Neural cell (in vitro differentiated cells): ENCODE measurements around the gene CDKL4. TPM values are rescaled to one million over a fixed set of nuclear protein-coding genes. Genes with fewer than 3 reads are reported as not detected.

Experiments used
- H2AFZ ChIP-seq: fragments of 200-600, 300-800 bp; sonication (generic), shearing (Covaris generic); 2 replicates; pipeline ENCODE4 v1.6.0; 2014; ENCODE audit warnings: low read depth, mild to moderate bottlenecking, antibody characterized with exemption, low read length, moderate library complexity
- H3F3A ChIP-seq: fragments of 200-600 bp; shearing (Covaris generic); 2 replicates; pipeline ENCODE4 v1.6.1; 2016; ENCODE audit warnings: mild to moderate bottlenecking, moderate library complexity, mixed read lengths, antibody characterized with exemption, low read length; ENCODE audit not compliant: insufficient read depth, poor library complexity, severe bottlenecking
- H3K27ac ChIP-seq: fragments of 200-600, 300-800 bp; sonication (generic), shearing (Covaris generic); 2 replicates; pipeline ENCODE4 v1.5.1; 2014; ENCODE audit warnings: mild to moderate bottlenecking, low read length, moderate library complexity
- H3K27me3 ChIP-seq: fragments of 300-800, 200-600 bp; sonication (generic), shearing (Covaris generic); 2 replicates; pipeline ENCODE4 v1.6.0; 2014; ENCODE audit warnings: mild to moderate bottlenecking, low read depth, low read length, moderate library complexity; ENCODE audit not compliant: insufficient read depth
- H3K36me3 ChIP-seq: fragments of 300-800, 200-600 bp; sonication (generic), shearing (Covaris generic); 2 replicates; pipeline ENCODE4 v1.5.1; 2014; ENCODE audit warnings: mild to moderate bottlenecking, antibody characterized with exemption, low read length, moderate library complexity; ENCODE audit not compliant: insufficient read depth
- H3K4me2 ChIP-seq: fragments of 300-800, 200-600 bp; sonication (generic), shearing (Covaris generic); 2 replicates; pipeline ENCODE4 v1.6.0; 2014; ENCODE audit warnings: mild to moderate bottlenecking, low read length
- H3K4me3 ChIP-seq: fragments of 300-800, 200-600 bp; sonication (generic), shearing (Covaris generic); 2 replicates; pipeline ENCODE4 v1.5.1; 2014; ENCODE audit warnings: mild to moderate bottlenecking, low read length, moderate library complexity
- H3K79me2 ChIP-seq: fragments of 200-600 bp; shearing (Covaris generic); replicated peaks from 2 replicates; pipeline ENCODE4 v1.6.0; 2014; ENCODE audit warnings: mild to moderate bottlenecking, low read length, moderate library complexity; ENCODE audit not compliant: insufficient read depth
- H3K9ac ChIP-seq: fragments of 300-800, 200-600 bp; sonication (generic), shearing (Covaris generic); 2 replicates; pipeline ENCODE4 v1.6.1; 2016; ENCODE audit warnings: mild to moderate bottlenecking, low read length, mixed read lengths
- H3K9me2 ChIP-seq: fragments of 200-600 bp; shearing (Covaris generic); 2 replicates; pipeline ENCODE4 v1.6.1; 2016; ENCODE audit warnings: mild to moderate bottlenecking, low read length, mixed read lengths; ENCODE audit not compliant: insufficient read depth
- H3K9me3 ChIP-seq: fragments of 200-600, 300-800 bp; sonication (generic), shearing (Covaris generic); 2 replicates; pipeline ENCODE4 v1.6.1; 2016; ENCODE audit warnings: mild to moderate bottlenecking, mixed run types, low read length, moderate library complexity, mixed read lengths
- H4K20me1 ChIP-seq: fragments of 200-600 bp; shearing (Covaris generic); 2 replicates; pipeline ENCODE4 v1.6.1; 2016; ENCODE audit warnings: mild to moderate bottlenecking, mixed run types; ENCODE audit not compliant: insufficient read depth
- CTCF ChIP-seq: fragments of 450-650 bp; IDR thresholded peaks from 2 replicates; pipeline ENCODE4 v1.5.1; 2014; ENCODE audit warnings: antibody characterized with exemption, mild to moderate bottlenecking, moderate library complexity; ENCODE audit not compliant: poor library complexity, severe bottlenecking
- EP300 ChIP-seq: fragments of 450-650 bp; conservative IDR thresholded peaks from 2 replicates; pipeline ENCODE4 v1.6.1; 2014; ENCODE audit warnings: antibody characterized with exemption, mild to moderate bottlenecking, moderate library complexity; ENCODE audit not compliant: poor library complexity, severe bottlenecking
- EZH2 ChIP-seq: fragments of 200-600, 300-800 bp; shearing (Covaris generic), sonication (generic); IDR thresholded peaks from 2 replicates; pipeline ENCODE4 v1.6.1; 2014; ENCODE audit warnings: antibody characterized with exemption, low read length, borderline replicate concordance, mild to moderate bottlenecking; ENCODE audit not compliant: insufficient read depth, poor library complexity, severe bottlenecking
- MXI1 ChIP-seq: fragments of 450-650 bp; conservative IDR thresholded peaks from 2 replicates; pipeline ENCODE4 v1.6.1; 2014; ENCODE audit warnings: antibody characterized with exemption, mild to moderate bottlenecking; ENCODE audit not compliant: poor library complexity, severe bottlenecking
- POLR2AphosphoS5 ChIP-seq: IDR thresholded peaks from 2 replicates; pipeline ENCODE4 v1.6.1; 2012
- RAD21 ChIP-seq: fragments of 450-650 bp; conservative IDR thresholded peaks from 2 replicates; pipeline ENCODE4 v1.6.1; 2014; ENCODE audit warnings: antibody characterized with exemption, mild to moderate bottlenecking, moderate library complexity
- REST ChIP-seq: IDR thresholded peaks from 2 replicates; pipeline ENCODE4 v1.6.1; 2012; ENCODE audit warnings: borderline replicate concordance
- SMC3 ChIP-seq: fragments of 450-650 bp; conservative IDR thresholded peaks from 2 replicates; pipeline ENCODE4 v1.6.1; 2014; ENCODE audit warnings: antibody characterized with exemption, mild to moderate bottlenecking, moderate library complexity; ENCODE audit not compliant: poor library complexity
- TAF1 ChIP-seq: IDR thresholded peaks from 2 replicates; pipeline ENCODE4 v1.6.1; 2012; ENCODE audit warnings: low read depth
- polyA plus RNA-seq: library from polyadenylated mRNA; depleted of rRNA; stranded (reverse); fragments of >200 nt; gene quantifications from 2 replicates; pipeline ENCODE4 v1.2.3, GENCODE V29; 2014

Gene CDKL4
- polyA plus RNA-seq, 1 donor from 2014 or later: not detected

- no peak overlapping the region for H3K27ac ChIP-seq
- no peak overlapping the region for H3K4me3 ChIP-seq
- H3K4me2 ChIP-seq: no peak overlapping the region
- H4K20me1 ChIP-seq: no peaks in the 10 kb centered on the region
- H3K27me3 ChIP-seq: no peaks in the 10 kb centered on the region
- no peak for TF ChIP-seq TAF1
- TF ChIP-seq REST: no peak
- TF ChIP-seq CTCF: no peak
- no peak for TF ChIP-seq MXI1
- TF ChIP-seq POLR2AphosphoS5: no peak
- no peak for TF ChIP-seq EZH2
- no peak for TF ChIP-seq RAD21
- no peak for TF ChIP-seq EP300
- no peak for TF ChIP-seq SMC3
- H3K9ac ChIP-seq: no peak overlapping the region
- H3K9me3 ChIP-seq: no peaks in the 10 kb centered on the region
- no peaks in the 10 kb centered on the region for H3F3A ChIP-seq
- no peak overlapping the region for H2AFZ ChIP-seq
- H3K9me2 ChIP-seq: no peaks in the 10 kb centered on the region
- no peaks in the 10 kb centered on the region for H3K79me2 ChIP-seq
- no peaks in the 10 kb centered on the region for H3K36me3 ChIP-seq
Observed at GRCh38 chr2:39181297-39181696, 62.5 kb downstream of the CDKL4 start.

- H3K9ac ChIP-seq: no peak overlapping the region
- H3K4me2 ChIP-seq: no peak overlapping the region
- no peaks in the 10 kb centered on the region for H3K79me2 ChIP-seq
- H2AFZ ChIP-seq: no peak overlapping the region
- TF ChIP-seq RAD21 (no peak), EZH2 (no peak), TAF1 (no peak), POLR2AphosphoS5 (no peak), SMC3 (no peak), REST (no peak), CTCF (no peak), EP300 (no peak), MXI1 (no peak)
- no peaks in the 10 kb centered on the region for H3K27me3 ChIP-seq
- no peak overlapping the region for H3K27ac ChIP-seq
- H3K4me3 ChIP-seq: no peak overlapping the region
- no peaks in the 10 kb centered on the region for H3F3A ChIP-seq
- H3K9me3 ChIP-seq: no peaks in the 10 kb centered on the region
- no peaks in the 10 kb centered on the region for H3K36me3 ChIP-seq
- H4K20me1 ChIP-seq: no peaks in the 10 kb centered on the region
- no peaks in the 10 kb centered on the region for H3K9me2 ChIP-seq
Observed at GRCh38 chr2:39179974-39180960, 63.5 kb downstream of the CDKL4 start.
